K562 (cell line): ENCODE measurements around the gene CCDC175. TPM values are rescaled to one million over a fixed set of nuclear protein-coding genes. Genes with fewer than 3 reads are reported as not detected.

Experiments used
- ATAC-seq: fragments of 200-7000 bp; cut with Tn5 transposase; 3 replicates; pipeline ENCODE4 v1.9.1; 2020; ENCODE audit warnings: moderate library complexity
- BruUV-seq: library from RNA; stranded (reverse); fragments of 400-500 nt; replicated peaks from 2 replicates; lab custom pipeline; 2021; lab: Mats Ljungman, UMichigan
- CTCF ChIA-PET: fragments of 300-600 bp; formaldehyde crosslinking; extraction: SDS; loops from one replicate; lab custom pipeline; 2021; ENCODE audit warnings: low intra/inter-chr PET ratio; lab: Yijun Ruan, JAX
- POLR2A ChIA-PET: fragments of 300-600, 350-650 bp; sonication (Branson Sonifier 250); formaldehyde crosslinking; extraction: SDS; loops from one replicate; lab custom pipeline; 2021; ENCODE audit warnings: antibody characterized with exemption, inconsistent platforms; lab: Yijun Ruan, JAX
- DNase-seq, 4 experiments: peaks; one replicate each; pipeline versions ENCODE4 v3.0.0 to v3.0.0-alpha.2; 2011 to 2018; ENCODE audit warnings: low spot score in 3 of 4, mixed read lengths in 3 of 4; ENCODE audit errors: extremely low read depth in 1 of 4
- FAIRE-seq: peaks from 2 replicates; lab custom pipeline; 2011; peaks lifted over from hg19 to GRCh38; lab: Jason Lieb, UNC
- H2AFZ ChIP-seq: 2 replicates; pipeline ENCODE4 v1.6.0; 2011; ENCODE audit warnings: low read depth, low read length, control low read depth, inconsistent platforms
- H3K27ac ChIP-seq: fragments of 200-600 bp; 3 replicates; pipeline ENCODE4 v1.8.0; 2011; ENCODE audit warnings: low read depth, mild to moderate bottlenecking, control low read depth, inconsistent platforms, low read length, moderate library complexity, mixed read lengths; ENCODE audit errors: extremely low read depth
- H3K27me3 ChIP-seq, 2 experiments: fragments of 300-600 bp in 1 of 2; 2 replicates in 1 of 2; 3 replicates in 1 of 2; pipeline versions ENCODE4 v1.6.0 to v1.8.0; 2011; ENCODE audit warnings: inconsistent platforms in 2 of 2, low read length in 2 of 2, mild to moderate bottlenecking in 1 of 2, mixed read lengths in 1 of 2, moderate library complexity in 1 of 2; ENCODE audit not compliant: control insufficient read depth in 2 of 2, insufficient read depth in 2 of 2
- H3K36me3 ChIP-seq: fragments of 300-600 bp; 3 replicates; pipeline ENCODE4 v1.8.0; 2011; ENCODE audit warnings: mild to moderate bottlenecking, low read length, inconsistent platforms; ENCODE audit not compliant: control insufficient read depth, insufficient read depth
- H3K4me1 ChIP-seq, 2 experiments: fragments of 200-600 bp in 1 of 2; replicated peaks in 1 of 2; 2 replicates in 1 of 2; 3 replicates in 1 of 2; pipeline versions ENCODE4 v1.5.1 to v1.8.0; 2011; ENCODE audit warnings: inconsistent platforms in 2 of 2, low read length in 2 of 2, mild to moderate bottlenecking in 1 of 2, mixed read lengths in 1 of 2, moderate library complexity in 1 of 2; ENCODE audit not compliant: control insufficient read depth in 2 of 2, insufficient read depth in 2 of 2
- H3K4me2 ChIP-seq: 2 replicates; pipeline ENCODE4 v1.6.1; 2011; ENCODE audit warnings: low read length, control low read depth, inconsistent platforms, mixed read lengths; ENCODE audit not compliant: insufficient read depth
- H3K4me3 ChIP-seq: fragments of 200-600 bp; sonication (generic), shearing (Covaris generic); 2 replicates; pipeline ENCODE4 v1.5.1; 2016; ENCODE audit warnings: control low read depth, inconsistent platforms
- H3K79me2 ChIP-seq: fragments of 200-600 bp; 3 replicates; pipeline ENCODE4 v1.8.0; 2011; ENCODE audit warnings: low read length, inconsistent platforms; ENCODE audit not compliant: control insufficient read depth, insufficient read depth
- H3K9ac ChIP-seq, 2 experiments: 2 replicates each; pipeline versions ENCODE4 v1.6.0 to v1.6.1; 2011; ENCODE audit warnings: low read depth in 2 of 2, low read length in 2 of 2, control low read depth in 1 of 2, inconsistent platforms in 1 of 2, mild to moderate bottlenecking in 1 of 2, mixed read lengths in 1 of 2; ENCODE audit not compliant: insufficient read depth in 1 of 2
- H3K9me1 ChIP-seq: one replicate; pipeline ENCODE4 v1.6.0; 2011; ENCODE audit warnings: inconsistent platforms, mild to moderate bottlenecking, low read length, moderate library complexity; ENCODE audit not compliant: control insufficient read depth, insufficient read depth
- H3K9me3 ChIP-seq: replicated peaks from 2 replicates; pipeline ENCODE4 v1.5.1; 2011; ENCODE audit warnings: low read depth, low read length, inconsistent platforms; ENCODE audit not compliant: control insufficient read depth, insufficient read depth
- H4K20me1 ChIP-seq: replicated peaks from 2 replicates; pipeline ENCODE4 v1.6.1; 2011; ENCODE audit warnings: low read length, inconsistent platforms, mixed read lengths; ENCODE audit not compliant: control insufficient read depth, insufficient read depth
- ARID4B ChIP-seq: sonication (generic); formaldehyde crosslinking; IDR thresholded peaks from 2 replicates; pipeline ENCODE4 v1.8.0; 2022; ENCODE audit warnings: mild to moderate bottlenecking, missing genetic modification reagents
- ATF1 ChIP-seq, 2 experiments: fragments of 450-650 bp in 1 of 2; IDR thresholded peaks; 2 replicates each; pipeline ENCODE4 v1.6.1; 2016; ENCODE audit warnings: missing compliant biosample characterization in 1 of 2, missing genetic modification characterization in 1 of 2
- GATAD2B ChIP-seq: fragments of 450-650 bp; IDR thresholded peaks from 2 replicates; pipeline ENCODE4 v1.6.1; 2017; ENCODE audit warnings: mild to moderate bottlenecking, borderline replicate concordance
- NFE2 ChIP-seq: IDR thresholded peaks from 2 replicates; pipeline ENCODE4 v1.6.1; 2014; ENCODE audit warnings: antibody characterized with exemption, low read depth
- OTX1 ChIP-seq: fragments of 450-650 bp; formaldehyde crosslinking; IDR thresholded peaks from 2 replicates; pipeline ENCODE4 v1.4.0; 2022; ENCODE audit warnings: mild to moderate bottlenecking
- POLR2G ChIP-seq: fragments of 200-400 bp; formaldehyde crosslinking; IDR thresholded peaks from 2 replicates; pipeline ENCODE4 v1.6.1; 2017; ENCODE audit warnings: low read depth, mild to moderate bottlenecking, antibody characterized with exemption, low read length, moderate library complexity
- ZBTB5 ChIP-seq: fragments of 450-650 bp; IDR thresholded peaks from 2 replicates; pipeline ENCODE4 v1.6.1; 2017; ENCODE audit warnings: antibody characterized with exemption
- ZNF133 ChIP-seq: fragments of 250-450 bp; sonication (Bioruptor Pico); IDR thresholded peaks from 2 replicates; pipeline ENCODE4 v1.4.0; 2020; ENCODE audit warnings: mild to moderate bottlenecking
- ZNF140 ChIP-seq: fragments of 250-450 bp; sonication (Bioruptor Pico); IDR thresholded peaks from 2 replicates; pipeline ENCODE4 v1.8.0; 2021; ENCODE audit warnings: moderate library complexity, mild to moderate bottlenecking, inconsistent platforms
- ZNF77 ChIP-seq: fragments of 250-450 bp; sonication (Bioruptor Pico); IDR thresholded peaks from 2 replicates; pipeline ENCODE4 v1.5.0; 2020
- WGBS: fragments of 100-300 bp; shearing (Covaris generic); methylation state at CpG from one replicate; pipeline ENCODE4 v1.1.6; 2016; ENCODE audit warnings: low coverage, mixed read lengths; ENCODE audit not compliant: insufficient coverage; ENCODE audit errors: missing lambda C conversion rate; 5-methylcytosine and 5-hydroxymethylcytosine counted together
- in situ Hi-C: fragments of 300-500 bp; cut with MboI; formaldehyde crosslinking; loops from 4 replicates; pipeline ENCODE4 v1.15.0; 2018; ENCODE audit warnings: inconsistent platforms, mixed read lengths
- intact Hi-C: fragments of 100-400 bp; cut with micrococcal nuclease; formaldehyde crosslinking; loops from 2 replicates; pipeline ENCODE4 v1.14.2; 2022
- polyA plus RNA-seq, 8 experiments: library from polyadenylated mRNA; depleted of rRNA in 4 of 8; stranded (reverse) in 5 of 8; unstranded in 3 of 8; fragments of >200 nt; fragmentation: Nextera tagmentation in 2 of 8; fragmentation: Illumina TruSeq in 1 of 8; extraction: Ambion mirVana in 2 of 8; extraction: Trizol in 1 of 8; gene quantifications; 2 replicates each; pipeline versions ENCODE4 v1.2.1 to v1.2.3, GENCODE V29; 2011 to 2014; ENCODE audit warnings: inconsistent platforms in 1 of 8, missing spikeins in 1 of 8
- total RNA-seq, 7 experiments: library from RNA; depleted of rRNA in 6 of 7; stranded (reverse); fragments of >200 nt in 6 of 7; fragmentation: Illumina TruSeq in 2 of 7; extraction: Trizol in 2 of 7; gene quantifications; 2 replicates each; pipeline versions ENCODE4 v1.2.1 to v1.2.3, GENCODE V29; 2011 to 2021; ENCODE audit warnings: low replicate concordance in 1 of 7
- TF ChIP-seq, protein P1 (sequence below): sonication (generic); formaldehyde crosslinking; IDR thresholded peaks from 2 replicates; pipeline ENCODE4 v1.8.1; 2023; ENCODE audit warnings: mild to moderate bottlenecking, missing genetic modification reagents
- TF ChIP-seq, protein P2 (sequence below): sonication (generic); formaldehyde crosslinking; IDR thresholded peaks from 2 replicates; pipeline ENCODE4 v1.8.0; 2022; ENCODE audit warnings: mild to moderate bottlenecking, missing genetic modification reagents

The CCDC175 gene
- total and polyA plus RNA-seq, 9 of the 15 experiments (the other 6 are each of a cell fraction or from before 2014, with no cell fraction given) = not detected

GRCh38 chr14:59500732-59501131 is 75.9 kb downstream of the CCDC175 start:
- no peak for FAIRE-seq
- no peak for DNase-seq
- Histone ChIP-seq H3K4me3 (no peak overlapping the region), H3K4me1 (no peaks in the 10 kb centered on the region), H3K9me1 (no peaks in the 10 kb centered on the region), H2AFZ (no peak overlapping the region), H3K4me2 (no peak overlapping the region), H4K20me1 (no peaks in the 10 kb centered on the region), H3K79me2 (no peaks in the 10 kb centered on the region), H3K9me3 (no peaks in the 10 kb centered on the region), H3K27me3 (no peaks in the 10 kb centered on the region), H3K27ac (no peak overlapping the region), H3K36me3 (peaks cover 56% of the 10 kb centered on the region; the same call in 2 of the 3 replicates), H3K9ac (no peak overlapping the region)
- 87% methylated on average over 3 of the region's 3 CpGs for WGBS
- ChIA-PET CTCF (no interaction called here), POLR2A (no interaction called here)
- intact Hi-C loops = loop anchor here (10.0 kb wide), 1 partner anchor 684 kb away; no protein-coding TSS in a partner anchor
- in situ Hi-C loops = no loop called here
- ATAC-seq = no peak
- no TSS peak for BruUV-seq
- TF ChIP-seq, protein P1, sequence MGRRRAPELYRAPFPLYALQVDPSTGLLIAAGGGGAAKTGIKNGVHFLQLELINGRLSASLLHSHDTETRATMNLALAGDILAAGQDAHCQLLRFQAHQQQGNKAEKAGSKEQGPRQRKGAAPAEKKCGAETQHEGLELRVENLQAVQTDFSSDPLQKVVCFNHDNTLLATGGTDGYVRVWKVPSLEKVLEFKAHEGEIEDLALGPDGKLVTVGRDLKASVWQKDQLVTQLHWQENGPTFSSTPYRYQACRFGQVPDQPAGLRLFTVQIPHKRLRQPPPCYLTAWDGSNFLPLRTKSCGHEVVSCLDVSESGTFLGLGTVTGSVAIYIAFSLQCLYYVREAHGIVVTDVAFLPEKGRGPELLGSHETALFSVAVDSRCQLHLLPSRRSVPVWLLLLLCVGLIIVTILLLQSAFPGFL (CRISPR knock-in tag) = no peak
- TF ChIP-seq, protein P2, sequence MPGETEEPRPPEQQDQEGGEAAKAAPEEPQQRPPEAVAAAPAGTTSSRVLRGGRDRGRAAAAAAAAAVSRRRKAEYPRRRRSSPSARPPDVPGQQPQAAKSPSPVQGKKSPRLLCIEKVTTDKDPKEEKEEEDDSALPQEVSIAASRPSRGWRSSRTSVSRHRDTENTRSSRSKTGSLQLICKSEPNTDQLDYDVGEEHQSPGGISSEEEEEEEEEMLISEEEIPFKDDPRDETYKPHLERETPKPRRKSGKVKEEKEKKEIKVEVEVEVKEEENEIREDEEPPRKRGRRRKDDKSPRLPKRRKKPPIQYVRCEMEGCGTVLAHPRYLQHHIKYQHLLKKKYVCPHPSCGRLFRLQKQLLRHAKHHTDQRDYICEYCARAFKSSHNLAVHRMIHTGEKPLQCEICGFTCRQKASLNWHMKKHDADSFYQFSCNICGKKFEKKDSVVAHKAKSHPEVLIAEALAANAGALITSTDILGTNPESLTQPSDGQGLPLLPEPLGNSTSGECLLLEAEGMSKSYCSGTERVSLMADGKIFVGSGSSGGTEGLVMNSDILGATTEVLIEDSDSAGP (CRISPR knock-in tag) = no peak
- TF ChIP-seq ZNF133 (CRISPR knock-in tag) (no peak), OTX1 (CRISPR knock-in tag) (no peak), ZNF77 (CRISPR knock-in tag) (no peak), ARID4B (CRISPR knock-in tag) (no peak), POLR2G (no peak), ZNF140 (CRISPR knock-in tag) (no peak), GATAD2B (no peak), ZBTB5 (no peak), ATF1 (CRISPR knock-in tag; IDR thresholded peaks at IDR 0.05) (no peak), ATF1 (tag; IDR thresholded peaks at IDR 0.05) (no peak), NFE2 (no peak)
